HepG2 (cell line): ENCODE results near the gene HERPUD2. TPM values are rescaled to one million over a fixed set of nuclear protein-coding genes. Genes with fewer than 3 reads are reported as not detected.

Experiments used
- ARHGAP35 ChIP-seq: sonication (generic); formaldehyde crosslinking; IDR thresholded peaks from 2 replicates; pipeline ENCODE4 v1.9.0; 2022; ENCODE audit warnings: mild to moderate bottlenecking, inconsistent platforms, moderate library complexity, missing genetic modification reagents, borderline replicate concordance
- BATF2 ChIP-seq: sonication (generic); formaldehyde crosslinking; IDR thresholded peaks from 2 replicates; pipeline ENCODE4 v1.8.0; 2022; ENCODE audit warnings: mild to moderate bottlenecking, missing genetic modification reagents, moderate library complexity
- BRF2 ChIP-seq: sonication (generic); formaldehyde crosslinking; IDR thresholded peaks from 2 replicates; pipeline ENCODE4 v1.8.1; 2022; ENCODE audit warnings: mild to moderate bottlenecking, missing genetic modification reagents
- EED ChIP-seq: sonication (generic); formaldehyde crosslinking; IDR thresholded peaks from 2 replicates; pipeline ENCODE4 v1.5.0; 2020; ENCODE audit warnings: mild to moderate bottlenecking, missing genetic modification reagents
- HMGXB4 ChIP-seq, 2 experiments: sonication (generic) in 1 of 2; formaldehyde crosslinking in 1 of 2; IDR thresholded peaks; 2 replicates each; pipeline versions ENCODE4 v1.4.0 to v1.6.1; 2018 to 2020; ENCODE audit warnings: missing genetic modification reagents in 2 of 2, borderline replicate concordance in 1 of 2, low read depth in 1 of 2, mild to moderate bottlenecking in 1 of 2, missing biosample characterization in 1 of 2
- LCORL ChIP-seq, 2 experiments: fragments of 450-650 bp in 1 of 2; sonication (generic) in 1 of 2; formaldehyde crosslinking in 1 of 2; IDR thresholded peaks; 2 replicates each; pipeline versions ENCODE4 v1.5.0 to v1.6.1; 2017 to 2020; ENCODE audit warnings: antibody characterized with exemption in 1 of 2, missing genetic modification reagents in 1 of 2
- RORA ChIP-seq: sonication (generic); formaldehyde crosslinking; IDR thresholded peaks from 2 replicates; pipeline ENCODE4 v1.5.0; 2020; ENCODE audit warnings: mild to moderate bottlenecking, missing genetic modification reagents, moderate library complexity
- SYNCRIP ChIP-seq: fragments of 200-400 bp; formaldehyde crosslinking; IDR thresholded peaks from 2 replicates; pipeline ENCODE4 v1.6.1; 2018; ENCODE audit warnings: mild to moderate bottlenecking, low read depth, low read length; ENCODE audit not compliant: insufficient read depth
- TBX3 ChIP-seq: fragments of 450-650 bp; IDR thresholded peaks from 2 replicates; pipeline ENCODE4 v1.6.1; 2017; ENCODE audit warnings: antibody characterized with exemption, mild to moderate bottlenecking, inconsistent platforms, borderline replicate concordance
- YY1 ChIP-seq: IDR thresholded peaks from 2 replicates; pipeline ENCODE4 v1.6.1; 2011; ENCODE audit warnings: low read length, low read depth, moderate library complexity, mild to moderate bottlenecking; ENCODE audit not compliant: insufficient read depth, insufficient replicate concordance
- ZNF543 ChIP-seq: sonication (generic); formaldehyde crosslinking; IDR thresholded peaks from 2 replicates; pipeline ENCODE4 v1.4.0; 2020; ENCODE audit warnings: mild to moderate bottlenecking, missing genetic modification reagents
- ZNF703 ChIP-seq: sonication (generic); formaldehyde crosslinking; IDR thresholded peaks from 2 replicates; pipeline ENCODE4 v1.5.1; 2020; ENCODE audit warnings: missing genetic modification reagents, mild to moderate bottlenecking, moderate library complexity, borderline replicate concordance
- ZNF776 ChIP-seq: sonication (generic); formaldehyde crosslinking; IDR thresholded peaks from 2 replicates; pipeline ENCODE4 v1.4.0; 2020; ENCODE audit warnings: mild to moderate bottlenecking, missing genetic modification reagents
- ZNF878 ChIP-seq: sonication (generic); formaldehyde crosslinking; IDR thresholded peaks from 2 replicates; pipeline ENCODE4 v1.8.1; 2023; ENCODE audit warnings: mild to moderate bottlenecking, missing genetic modification reagents, moderate library complexity
- ZNF883 ChIP-seq: sonication (generic); formaldehyde crosslinking; IDR thresholded peaks from 2 replicates; pipeline ENCODE4 v1.5.1; 2020; ENCODE audit warnings: mild to moderate bottlenecking, missing genetic modification reagents; ENCODE audit errors: not compliant biosample characterization
- ZSCAN22 ChIP-seq: sonication (generic); formaldehyde crosslinking; IDR thresholded peaks from 2 replicates; pipeline ENCODE4 v1.4.0; 2020; ENCODE audit warnings: mild to moderate bottlenecking, missing genetic modification reagents
- polyA plus RNA-seq, 8 experiments: library from polyadenylated mRNA; depleted of rRNA in 3 of 8; stranded (reverse) in 7 of 8; unstranded in 1 of 8; fragments of >200 nt; fragmentation: Illumina TruSeq in 4 of 8; extraction: Trizol in 4 of 8; gene quantifications; 2 replicates each; pipeline versions ENCODE4 v1.2.1 to v1.2.3, GENCODE V29; 2011 to 2016; ENCODE audit warnings: low read depth in 4 of 8, missing spikeins in 1 of 8, mixed read lengths in 1 of 8; ENCODE audit not compliant: insufficient read depth in 1 of 8
- total RNA-seq, 5 experiments: library from RNA; depleted of rRNA; stranded (reverse); fragments of >200 nt; fragmentation: Illumina TruSeq; extraction: Trizol; gene quantifications; 2 replicates each; pipeline ENCODE4 v1.2.3, GENCODE V29; 2016; ENCODE audit warnings: low read depth in 1 of 5
- TF ChIP-seq, protein P1 (sequence below): sonication (generic); formaldehyde crosslinking; IDR thresholded peaks from 2 replicates; pipeline ENCODE4 v1.4.0; 2020; ENCODE audit warnings: mild to moderate bottlenecking, low read depth, missing genetic modification reagents
- TF ChIP-seq, protein P2 (sequence below): sonication (generic); formaldehyde crosslinking; IDR thresholded peaks from 2 replicates; pipeline ENCODE4 v1.4.0; 2020; ENCODE audit warnings: mild to moderate bottlenecking, missing genetic modification reagents, borderline replicate concordance

The HERPUD2 gene
- total and polyA plus RNA-seq, 2 of the 13 experiments (the other 11 are each of a cell fraction or from before 2014, with no cell fraction given) = 10.7 to 38.6 TPM

GRCh38 chr7:35694784-35695472 lies at the start of gene HERPUD2 (continued):
- TF ChIP-seq LCORL (IDR thresholded peaks at IDR 0.05) (no peak), LCORL (CRISPR knock-in tag; IDR thresholded peaks at IDR 0.05) (peak; percentile 82), SYNCRIP (no peak), YY1 (peak; percentile 82), ZNF543 (CRISPR knock-in tag) (peak; percentile 63; the same call in 1 of the 2 replicates), ZNF776 (CRISPR knock-in tag) (no peak; the same call in 1 of the 2 replicates), HMGXB4 (CRISPR knock-in tag; IDR thresholded peaks at IDR 0.05; ENCODE audit: borderline replicate concordance in 1 of 2, low read depth in 1 of 2) (peak; percentile 90 to 97), BATF2 (CRISPR knock-in tag) (peak; percentile 80), TBX3 (no peak), RORA (no peak), ZNF703 (CRISPR knock-in tag) (peak; percentile 22; the same call in 1 of the 2 replicates), ARHGAP35 (CRISPR knock-in tag) (no peak; the same call in none of the 2 replicates), ZNF878 (CRISPR knock-in tag) (no peak), BRF2 (peak; percentile 84; the same call in 1 of the 2 replicates), ZNF883 (CRISPR knock-in tag) (peak; percentile 85), EED (no peak), ZSCAN22 (peak; percentile 49; the same call in 1 of the 2 replicates)
- TF ChIP-seq, protein P1, sequence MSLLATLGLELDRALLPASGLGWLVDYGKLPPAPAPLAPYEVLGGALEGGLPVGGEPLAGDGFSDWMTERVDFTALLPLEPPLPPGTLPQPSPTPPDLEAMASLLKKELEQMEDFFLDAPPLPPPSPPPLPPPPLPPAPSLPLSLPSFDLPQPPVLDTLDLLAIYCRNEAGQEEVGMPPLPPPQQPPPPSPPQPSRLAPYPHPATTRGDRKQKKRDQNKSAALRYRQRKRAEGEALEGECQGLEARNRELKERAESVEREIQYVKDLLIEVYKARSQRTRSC (CRISPR knock-in tag) = no peak
- TF ChIP-seq, protein P2, sequence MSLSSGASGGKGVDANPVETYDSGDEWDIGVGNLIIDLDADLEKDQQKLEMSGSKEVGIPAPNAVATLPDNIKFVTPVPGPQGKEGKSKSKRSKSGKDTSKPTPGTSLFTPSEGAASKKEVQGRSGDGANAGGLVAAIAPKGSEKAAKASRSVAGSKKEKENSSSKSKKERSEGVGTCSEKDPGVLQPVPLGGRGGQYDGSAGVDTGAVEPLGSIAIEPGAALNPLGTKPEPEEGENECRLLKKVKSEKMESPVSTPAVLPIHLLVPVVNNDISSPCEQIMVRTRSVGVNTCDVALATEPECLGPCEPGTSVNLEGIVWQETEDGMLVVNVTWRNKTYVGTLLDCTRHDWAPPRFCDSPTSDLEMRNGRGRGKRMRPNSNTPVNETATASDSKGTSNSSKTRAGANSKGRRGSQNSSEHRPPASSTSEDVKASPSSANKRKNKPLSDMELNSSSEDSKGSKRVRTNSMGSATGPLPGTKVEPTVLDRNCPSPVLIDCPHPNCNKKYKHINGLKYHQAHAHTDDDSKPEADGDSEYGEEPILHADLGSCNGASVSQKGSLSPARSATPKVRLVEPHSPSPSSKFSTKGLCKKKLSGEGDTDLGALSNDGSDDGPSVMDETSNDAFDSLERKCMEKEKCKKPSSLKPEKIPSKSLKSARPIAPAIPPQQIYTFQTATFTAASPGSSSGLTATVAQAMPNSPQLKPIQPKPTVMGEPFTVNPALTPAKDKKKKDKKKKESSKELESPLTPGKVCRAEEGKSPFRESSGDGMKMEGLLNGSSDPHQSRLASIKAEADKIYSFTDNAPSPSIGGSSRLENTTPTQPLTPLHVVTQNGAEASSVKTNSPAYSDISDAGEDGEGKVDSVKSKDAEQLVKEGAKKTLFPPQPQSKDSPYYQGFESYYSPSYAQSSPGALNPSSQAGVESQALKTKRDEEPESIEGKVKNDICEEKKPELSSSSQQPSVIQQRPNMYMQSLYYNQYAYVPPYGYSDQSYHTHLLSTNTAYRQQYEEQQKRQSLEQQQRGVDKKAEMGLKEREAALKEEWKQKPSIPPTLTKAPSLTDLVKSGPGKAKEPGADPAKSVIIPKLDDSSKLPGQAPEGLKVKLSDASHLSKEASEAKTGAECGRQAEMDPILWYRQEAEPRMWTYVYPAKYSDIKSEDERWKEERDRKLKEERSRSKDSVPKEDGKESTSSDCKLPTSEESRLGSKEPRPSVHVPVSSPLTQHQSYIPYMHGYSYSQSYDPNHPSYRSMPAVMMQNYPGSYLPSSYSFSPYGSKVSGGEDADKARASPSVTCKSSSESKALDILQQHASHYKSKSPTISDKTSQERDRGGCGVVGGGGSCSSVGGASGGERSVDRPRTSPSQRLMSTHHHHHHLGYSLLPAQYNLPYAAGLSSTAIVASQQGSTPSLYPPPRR (CRISPR knock-in tag) = peak; percentile 73
